ENCODE data around the gene IRF4.

IRF4 gene

DNA sequence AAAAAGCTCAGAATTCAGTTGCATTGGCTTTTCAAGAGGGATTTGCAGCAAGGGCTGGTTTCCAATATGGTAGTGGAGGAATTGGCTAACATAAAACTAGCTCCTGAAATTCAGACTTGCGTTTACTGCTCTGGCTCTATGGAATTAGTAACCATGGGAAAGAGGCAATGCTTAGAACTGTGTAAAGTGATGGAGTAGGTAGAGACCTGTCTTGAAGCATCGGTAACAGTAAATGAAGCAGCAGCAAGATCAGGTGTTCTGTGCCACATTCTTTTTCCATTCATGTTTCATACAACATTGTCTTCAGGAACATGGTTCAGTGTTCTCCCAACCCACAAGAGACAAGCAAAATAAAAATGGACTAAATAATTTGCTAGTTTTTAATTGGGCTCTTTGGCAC is 6.5 kb downstream of the IRF4 start:
- no peaks in the 10 kb centered on the region for H3K9me3 ChIP-seq (ENCODE audit: insufficient read depth, low read depth, low read length)
- H3K27me3 ChIP-seq (ENCODE audit: insufficient read depth, low read length) = peaks cover 53% of the 10 kb centered on the region
- no peak overlapping the region for H3K27ac ChIP-seq (ENCODE audit: low read length)
- H3K36me3 ChIP-seq (ENCODE audit: insufficient read depth, low read depth, low read length) = no peaks in the 10 kb centered on the region
- H3K4me1 ChIP-seq (ENCODE audit: insufficient read depth, low read length) = 0 out of 2 replicates have a peak, but pooled peaks cover 2% of the 10 kb centered on the region
- no peak overlapping the region for H3K9ac ChIP-seq (ENCODE audit: low read depth, low read length)
- H3K4me3 ChIP-seq (ENCODE audit: low read length) = no peak overlapping the region

- H3K4me1 ChIP-seq (ENCODE audit: insufficient read depth, low read length) = 0 out of 2 replicates have a peak, but pooled peaks cover 2% of the 10 kb centered on the region
- no peak overlapping the region for H3K4me3 ChIP-seq (ENCODE audit: low read length)
- H3K36me3 ChIP-seq (ENCODE audit: insufficient read depth, low read depth, low read length) = no peaks in the 10 kb centered on the region
- no peaks in the 10 kb centered on the region for H3K9me3 ChIP-seq (ENCODE audit: insufficient read depth, low read depth, low read length)
- H3K27ac ChIP-seq (ENCODE audit: low read length) = no peak overlapping the region
- H3K9ac ChIP-seq (ENCODE audit: low read depth, low read length) = no peak overlapping the region
- H3K27me3 ChIP-seq (ENCODE audit: insufficient read depth, low read length) = peaks cover 48% of the 10 kb centered on the region
Observed at GRCh38 chr6:398558-399078, 7.1 kb downstream of the IRF4 start.

DNA sequence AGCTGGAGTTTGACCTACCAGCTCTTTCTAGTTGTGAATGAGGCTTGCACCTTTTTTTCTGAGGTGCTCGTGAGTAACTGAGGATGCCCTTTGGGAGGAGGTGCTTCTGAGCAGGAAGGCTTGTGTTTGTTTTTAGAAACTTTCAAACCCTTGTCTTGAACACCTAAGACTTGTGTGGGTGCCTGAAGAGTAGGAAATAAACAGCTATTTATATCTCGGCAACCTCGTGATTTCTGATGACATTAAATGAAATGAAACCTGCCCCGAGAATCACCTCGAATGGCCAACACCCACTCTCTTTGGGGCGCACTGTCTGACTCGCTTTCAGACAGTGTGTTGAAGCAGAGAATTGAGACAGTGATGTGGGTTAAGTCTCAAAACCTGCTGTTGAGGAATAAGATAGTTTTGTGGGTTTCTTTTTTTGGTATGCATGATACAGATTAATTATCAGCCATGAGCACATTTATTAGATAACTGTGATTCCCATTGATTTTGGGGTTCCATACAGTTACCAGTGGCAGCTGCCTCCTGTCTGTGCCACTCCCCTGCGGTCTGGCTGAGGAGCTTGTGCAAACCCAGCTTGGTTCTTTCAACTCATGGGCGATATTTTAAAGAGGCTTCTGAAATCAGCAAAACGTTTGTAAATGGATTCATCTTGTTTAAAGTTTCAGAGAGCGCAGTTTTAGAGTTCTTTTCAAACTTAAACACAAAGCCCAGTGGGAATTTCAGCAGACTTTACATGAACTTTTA is 8.4 kb downstream of the IRF4 start:
- Histone ChIP-seq H3K36me3 (ENCODE audit: insufficient read depth, low read depth, low read length) (no peaks in the 10 kb centered on the region), H3K27me3 (ENCODE audit: insufficient read depth, low read length) (peaks cover 34% of the 10 kb centered on the region), H3K27ac (ENCODE audit: low read length) (no peak overlapping the region), H3K9me3 (ENCODE audit: insufficient read depth, low read depth, low read length) (no peaks in the 10 kb centered on the region), H3K4me3 (ENCODE audit: low read length) (no peak overlapping the region), H3K9ac (ENCODE audit: low read depth, low read length) (no peak overlapping the region), H3K4me1 (ENCODE audit: insufficient read depth, low read length) (no peaks in the 10 kb centered on the region)

GRCh38 chr6:400815-401214 is 9.3 kb downstream of the IRF4 start:
- Histone ChIP-seq H3K36me3 (ENCODE audit: insufficient read depth, low read depth, low read length) (no peaks in the 10 kb centered on the region), H3K27ac (ENCODE audit: low read length) (no peak overlapping the region), H3K9me3 (ENCODE audit: insufficient read depth, low read depth, low read length) (no peaks in the 10 kb centered on the region), H3K4me3 (ENCODE audit: low read length) (no peak overlapping the region), H3K9ac (ENCODE audit: low read depth, low read length) (no peak overlapping the region), H3K4me1 (ENCODE audit: insufficient read depth, low read length) (no peaks in the 10 kb centered on the region), H3K27me3 (ENCODE audit: insufficient read depth, low read length) (peaks cover 26% of the 10 kb centered on the region)

DNA sequence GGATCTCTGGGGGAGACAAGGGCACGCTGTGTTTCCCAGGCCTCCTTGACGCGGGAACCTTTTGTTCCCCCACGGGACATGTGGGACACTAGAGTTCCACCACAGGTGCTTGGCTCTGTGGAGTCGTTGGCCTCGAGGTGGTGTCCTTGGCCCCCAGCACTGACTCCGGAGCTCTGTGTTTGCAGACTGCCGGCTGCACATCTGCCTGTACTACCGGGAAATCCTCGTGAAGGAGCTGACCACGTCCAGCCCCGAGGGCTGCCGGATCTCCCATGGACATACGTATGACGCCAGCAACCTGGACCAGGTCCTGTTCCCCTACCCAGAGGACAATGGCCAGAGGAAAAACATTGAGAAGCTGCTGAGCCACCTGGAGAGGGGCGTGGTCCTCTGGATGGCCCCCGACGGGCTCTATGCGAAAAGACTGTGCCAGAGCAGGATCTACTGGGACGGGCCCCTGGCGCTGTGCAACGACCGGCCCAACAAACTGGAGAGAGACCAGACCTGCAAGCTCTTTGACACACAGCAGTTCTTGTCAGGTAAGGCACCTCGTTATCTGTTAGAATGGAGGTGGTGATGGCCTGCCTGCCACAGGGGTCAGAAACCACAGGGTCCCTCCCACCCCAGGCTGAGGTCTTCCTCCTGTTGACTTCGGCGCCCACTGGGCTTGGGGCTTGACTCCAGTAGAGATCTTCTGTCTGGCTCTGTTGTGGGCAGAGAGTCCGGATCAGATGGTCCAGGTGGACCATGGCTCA is 9.9 kb downstream of the IRF4 start:
- Histone ChIP-seq H3K9ac (ENCODE audit: low read depth, low read length) (no peak overlapping the region), H3K27ac (ENCODE audit: low read length) (no peak overlapping the region), H3K4me3 (ENCODE audit: low read length) (no peak overlapping the region), H3K27me3 (ENCODE audit: insufficient read depth, low read length) (peaks cover 20% of the 10 kb centered on the region), H3K36me3 (ENCODE audit: insufficient read depth, low read depth, low read length) (no peaks in the 10 kb centered on the region), H3K9me3 (ENCODE audit: insufficient read depth, low read depth, low read length) (no peaks in the 10 kb centered on the region), H3K4me1 (ENCODE audit: insufficient read depth, low read length) (no peaks in the 10 kb centered on the region)

DNA sequence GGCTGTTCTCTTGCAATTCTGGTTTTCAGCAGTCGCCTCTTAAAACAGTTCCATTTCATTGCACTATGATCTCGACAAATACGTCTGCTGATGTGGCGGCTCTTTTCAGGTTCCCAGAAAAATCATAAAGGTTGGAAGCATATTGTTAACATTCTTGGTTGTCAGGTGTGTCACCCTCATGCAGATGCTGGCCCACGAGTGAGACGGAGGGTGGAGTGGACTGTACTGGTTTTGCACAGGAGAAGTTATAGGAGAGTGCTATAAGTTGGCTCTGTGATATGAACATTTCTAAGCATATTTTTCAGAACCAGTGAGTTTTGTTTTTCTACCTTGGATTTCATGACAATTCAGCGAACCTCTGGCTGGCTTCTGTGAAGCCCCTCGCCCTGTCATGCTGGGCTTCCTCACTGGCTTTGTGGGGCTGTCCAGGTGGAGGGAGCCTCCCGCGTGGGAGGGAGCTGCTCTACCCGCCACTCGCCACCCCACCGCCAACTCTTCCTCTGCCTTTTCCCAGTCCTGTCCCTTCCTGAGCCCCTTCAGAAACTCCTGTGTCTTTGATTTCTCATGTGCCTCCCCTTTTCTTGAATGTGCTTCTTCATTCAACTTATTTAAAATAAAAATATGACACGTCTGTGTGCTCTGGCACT is 10.6 kb downstream of the IRF4 start:
- H3K4me3 ChIP-seq (ENCODE audit: low read length) = no peak overlapping the region
- no peaks in the 10 kb centered on the region for H3K9me3 ChIP-seq (ENCODE audit: insufficient read depth, low read depth, low read length)
- no peak overlapping the region for H3K27ac ChIP-seq (ENCODE audit: low read length)
- H3K4me1 ChIP-seq (ENCODE audit: insufficient read depth, low read length) = no peaks in the 10 kb centered on the region
- no peaks in the 10 kb centered on the region for H3K36me3 ChIP-seq (ENCODE audit: insufficient read depth, low read depth, low read length)
- H3K9ac ChIP-seq (ENCODE audit: low read depth, low read length) = no peak overlapping the region
- H3K27me3 ChIP-seq (ENCODE audit: insufficient read depth, low read length) = peaks cover 17% of the 10 kb centered on the region

- no peaks in the 10 kb centered on the region for H3K9me3 ChIP-seq (ENCODE audit: insufficient read depth, low read depth, low read length)
- H3K27me3 ChIP-seq (ENCODE audit: insufficient read depth, low read length) = peaks cover 8% of the 10 kb centered on the region; the same call in 1 of the 2 replicates
- H3K9ac ChIP-seq (ENCODE audit: low read depth, low read length) = no peak overlapping the region
- H3K27ac ChIP-seq (ENCODE audit: low read length) = no peak overlapping the region
- H3K36me3 ChIP-seq (ENCODE audit: insufficient read depth, low read depth, low read length) = no peaks in the 10 kb centered on the region
- no peaks in the 10 kb centered on the region for H3K4me1 ChIP-seq (ENCODE audit: insufficient read depth, low read length)
- no peak overlapping the region for H3K4me3 ChIP-seq (ENCODE audit: low read length)
Observed at GRCh38 chr6:402901-403658, 11.5 kb downstream of the IRF4 start.

- Histone ChIP-seq H3K27me3 (ENCODE audit: insufficient read depth, low read length) (0 out of 2 replicates have a peak, but pooled peaks cover 1% of the 10 kb centered on the region), H3K9ac (ENCODE audit: low read depth, low read length) (no peak overlapping the region), H3K9me3 (ENCODE audit: insufficient read depth, low read depth, low read length) (no peaks in the 10 kb centered on the region), H3K27ac (ENCODE audit: low read length) (no peak overlapping the region), H3K4me1 (ENCODE audit: insufficient read depth, low read length) (peaks cover 4% of the 10 kb centered on the region; the same call in 1 of the 2 replicates), H3K4me3 (ENCODE audit: low read length) (no peak overlapping the region), H3K36me3 (ENCODE audit: insufficient read depth, low read depth, low read length) (no peaks in the 10 kb centered on the region)
Observed at GRCh38 chr6:403659-404655, 12.4 kb downstream of the IRF4 start.

DNA sequence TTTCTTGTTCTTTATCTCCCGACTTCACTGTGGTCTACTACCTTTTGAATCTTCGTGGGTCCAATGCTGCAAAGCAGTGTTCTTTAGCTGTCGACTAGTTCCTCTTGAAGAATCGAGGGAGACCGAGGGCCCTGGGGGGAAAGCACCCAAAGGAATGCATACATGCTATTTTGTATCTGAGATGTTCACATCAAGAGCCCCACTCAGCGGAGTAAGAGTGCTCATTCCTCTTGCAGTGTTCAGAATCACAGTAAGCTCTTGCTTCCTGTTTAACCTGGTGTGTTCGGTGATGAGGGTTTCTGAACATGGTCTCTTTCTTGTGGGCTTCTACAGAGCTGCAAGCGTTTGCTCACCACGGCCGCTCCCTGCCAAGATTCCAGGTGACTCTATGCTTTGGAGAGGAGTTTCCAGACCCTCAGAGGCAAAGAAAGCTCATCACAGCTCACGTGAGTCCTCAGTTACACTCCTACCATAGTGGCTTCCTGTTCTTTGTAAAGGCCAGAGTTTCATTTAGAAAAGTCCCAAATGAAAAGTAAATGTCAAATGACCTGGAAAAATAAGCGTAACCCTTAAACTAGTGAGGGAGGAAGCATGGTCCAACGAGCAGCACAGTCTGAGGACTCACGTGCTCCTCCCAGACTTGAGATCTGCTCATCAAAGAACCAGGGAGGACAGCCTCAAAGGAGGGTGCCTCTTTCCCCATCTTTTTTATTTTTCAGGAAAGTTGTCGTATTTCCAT is 13.3 kb downstream of the IRF4 start:
- H3K4me3 ChIP-seq (ENCODE audit: low read length) = no peak overlapping the region
- H3K36me3 ChIP-seq (ENCODE audit: insufficient read depth, low read depth, low read length) = no peaks in the 10 kb centered on the region
- no peak overlapping the region for H3K9ac ChIP-seq (ENCODE audit: low read depth, low read length)
- peaks cover 4% of the 10 kb centered on the region; the same call in 1 of the 2 replicates for H3K4me1 ChIP-seq (ENCODE audit: insufficient read depth, low read length)
- H3K27me3 ChIP-seq (ENCODE audit: insufficient read depth, low read length) = no peaks in the 10 kb centered on the region
- H3K27ac ChIP-seq (ENCODE audit: low read length) = no peak overlapping the region
- H3K9me3 ChIP-seq (ENCODE audit: insufficient read depth, low read depth, low read length) = no peaks in the 10 kb centered on the region

DNA sequence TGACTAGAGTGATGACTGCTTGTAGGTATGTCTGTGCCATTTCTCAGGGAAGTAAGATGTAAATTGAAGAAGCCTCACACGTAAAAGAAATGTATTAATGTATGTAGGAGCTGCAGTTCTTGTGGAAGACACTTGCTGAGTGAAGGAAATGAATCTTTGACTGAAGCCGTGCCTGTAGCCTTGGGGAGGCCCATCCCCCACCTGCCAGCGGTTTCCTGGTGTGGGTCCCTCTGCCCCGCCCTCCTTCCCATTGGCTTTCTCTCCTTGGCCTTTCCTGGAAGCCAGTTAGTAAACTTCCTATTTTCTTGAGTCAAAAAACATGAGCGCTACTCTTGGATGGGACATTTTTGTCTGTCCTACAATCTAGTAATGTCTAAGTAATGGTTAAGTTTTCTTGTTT is 16.6 kb downstream of the IRF4 start:
- Histone ChIP-seq H3K27ac (ENCODE audit: low read length) (no peak overlapping the region), H3K4me1 (ENCODE audit: insufficient read depth, low read length) (peaks cover 4% of the 10 kb centered on the region; the same call in 1 of the 2 replicates), H3K27me3 (ENCODE audit: insufficient read depth, low read length) (no peaks in the 10 kb centered on the region), H3K9ac (ENCODE audit: low read depth, low read length) (no peak overlapping the region), H3K36me3 (ENCODE audit: insufficient read depth, low read depth, low read length) (no peaks in the 10 kb centered on the region), H3K9me3 (ENCODE audit: insufficient read depth, low read depth, low read length) (no peaks in the 10 kb centered on the region), H3K4me3 (ENCODE audit: low read length) (0 out of 2 replicates have a peak overlapping the region, but pooled peaks have one; percentile 7)

Measured in iPS-20b (cell line).